ENCODE data around the gene ZSWIM5.
"Not testable (repeated sequence)": the region's sequence is repeated elsewhere in the genome, so short reads cannot be mapped to it uniquely, and the experiment has no call there.

ZSWIM5 gene

GRCh38 chr1:45084562-45084961 lies 121.8 kb downstream of the ZSWIM5 start:
- no peak for DNase-seq

GRCh38 chr1:45079533-45079932 lies 126.9 kb downstream of the ZSWIM5 start:
- no peak for DNase-seq

- DNase-seq = not testable (repeated sequence)
Measured at GRCh38 chr1:45076959-45077358, 129.4 kb downstream of the ZSWIM5 start.

- DNase-seq = no peak
Measured at GRCh38 chr1:45071567-45071966, 134.8 kb downstream of the ZSWIM5 start.

- DNase-seq = no peak
Measured at GRCh38 chr1:45067806-45068205, 138.6 kb downstream of the ZSWIM5 start.

- DNase-seq = no peak
Measured at GRCh38 chr1:45065083-45065482, 141.3 kb downstream of the ZSWIM5 start.

- not testable (repeated sequence) for DNase-seq
Measured at GRCh38 chr1:45062463-45062862, 143.9 kb downstream of the ZSWIM5 start.

GRCh38 chr1:45059829-45060228 lies 146.6 kb downstream of the ZSWIM5 start:
- no peak for DNase-seq

GRCh38 chr1:45057542-45057941 lies 148.9 kb downstream of the ZSWIM5 start:
- no peak for DNase-seq

GRCh38 chr1:45051005-45051772 lies 155.2 kb downstream of the ZSWIM5 start:
- no peak for DNase-seq

GRCh38 chr1:45047032-45047431 lies 159.4 kb downstream of the ZSWIM5 start:
- DNase-seq = no peak

GRCh38 chr1:45044916-45045315 lies 161.5 kb downstream of the ZSWIM5 start:
- no peak for DNase-seq

GRCh38 chr1:45043094-45043493 lies 163.3 kb downstream of the ZSWIM5 start:
- DNase-seq = no peak

- DNase-seq = no peak
Measured at GRCh38 chr1:45040297-45040696, 166.1 kb downstream of the ZSWIM5 start.

- DNase-seq = no peak
Measured at GRCh38 chr1:45038661-45039364, 167.6 kb downstream of the ZSWIM5 start.

- DNase-seq = no peak
Measured at GRCh38 chr1:45038240-45038639, 168.2 kb downstream of the ZSWIM5 start.

GRCh38 chr1:45037456-45037855 lies 168.9 kb downstream of the ZSWIM5 start:
- no peak for DNase-seq

- no peak for DNase-seq
Measured at GRCh38 chr1:45035631-45036301, 170.6 kb downstream of the ZSWIM5 start.

GRCh38 chr1:45033356-45033755 lies 173.0 kb downstream of the ZSWIM5 start:
- no peak for DNase-seq

- no peak for DNase-seq
Measured at GRCh38 chr1:45032837-45033236, 173.6 kb downstream of the ZSWIM5 start.

GRCh38 chr1:45026446-45026845 lies 180.0 kb downstream of the ZSWIM5 start:
- DNase-seq = peak; percentile 15

- DNase-seq = no peak
Measured at GRCh38 chr1:45023663-45024062, 182.7 kb downstream of the ZSWIM5 start.

GRCh38 chr1:45018599-45019230 lies 187.7 kb downstream of the ZSWIM5 start:
- DNase-seq = peak; percentile 51

All from fibroblast of skin of scalp (primary cell).